ENCODE data around the gene SLIT3.

The SLIT3 gene

DNA sequence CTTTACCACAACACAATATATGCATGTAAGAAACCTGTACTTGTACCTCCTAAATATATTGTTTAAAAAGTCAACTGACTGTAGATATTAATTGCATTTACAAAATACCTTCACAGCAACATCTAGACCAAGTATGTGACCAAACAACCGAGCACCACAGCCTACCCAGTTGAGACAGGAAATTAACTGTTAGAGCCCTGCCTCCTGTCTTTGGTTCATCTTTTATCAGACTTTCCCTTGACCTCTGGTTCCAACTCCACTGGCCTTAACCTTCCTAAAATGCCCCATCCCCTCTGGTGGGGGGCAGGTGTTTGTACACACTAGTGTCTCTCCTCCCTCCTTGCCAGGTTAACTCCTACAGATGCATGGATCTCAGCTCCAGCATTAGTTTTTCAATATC lies 566.8 kb downstream of the SLIT3 start:
- in situ Hi-C loops (cut with MboI; ENCODE audit: low sequenced_read_pairs): no loop called here

DNA sequence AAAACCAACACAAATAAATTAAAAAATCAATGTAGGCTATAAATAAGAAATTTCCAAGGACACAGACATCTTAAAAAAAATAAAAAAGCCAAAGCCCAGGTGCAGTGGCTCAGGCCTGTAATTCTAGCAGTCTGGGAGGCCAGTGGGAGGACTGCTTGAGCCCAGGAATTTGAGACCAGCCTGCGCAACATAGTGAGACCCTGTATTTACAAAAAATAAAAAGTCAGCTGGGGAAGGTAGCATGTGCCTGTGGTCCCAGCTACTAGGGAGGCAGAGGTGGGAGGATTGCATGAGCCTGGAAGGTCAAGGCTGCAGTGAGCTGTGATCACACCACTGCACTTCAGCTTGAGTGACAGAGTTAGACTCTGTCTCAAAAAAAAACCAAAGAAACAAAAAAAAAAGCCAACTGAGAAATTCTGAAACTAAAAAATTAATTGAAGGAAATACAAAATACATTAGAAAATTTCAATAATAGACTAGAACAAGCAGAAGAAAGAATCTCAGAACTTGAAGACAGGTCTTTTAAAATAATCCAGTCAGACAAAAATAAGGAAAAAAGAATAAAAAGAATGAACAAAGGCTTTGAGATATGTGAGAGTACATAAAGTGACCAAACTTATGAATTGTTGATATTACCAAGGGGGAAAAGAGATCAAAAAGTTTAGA lies 572.3 kb downstream of the SLIT3 start:
- in situ Hi-C loops (cut with MboI; ENCODE audit: low sequenced_read_pairs): no loop called here

DNA sequence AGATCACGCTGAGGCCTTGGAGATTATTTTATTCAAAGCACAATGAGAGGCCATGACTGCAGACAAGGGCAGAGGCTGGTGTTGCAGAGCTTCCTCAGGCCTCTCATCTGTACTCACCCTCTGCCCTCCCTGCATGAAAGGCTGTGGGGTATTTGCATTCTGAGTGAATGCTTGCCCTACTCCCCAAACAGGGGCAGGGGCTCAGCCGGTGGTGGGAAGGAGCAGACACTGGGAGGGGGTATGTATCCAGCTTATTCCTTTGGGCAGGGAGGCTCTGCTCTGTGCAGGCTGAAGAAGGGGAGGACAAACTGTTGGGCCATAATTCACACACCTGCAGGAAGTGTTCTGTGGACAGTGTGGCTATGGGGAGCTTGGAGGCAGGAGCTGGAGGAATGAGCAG lies 573.4 kb downstream of the SLIT3 start:
- in situ Hi-C loops (cut with MboI; ENCODE audit: low sequenced_read_pairs): no loop called here

DNA sequence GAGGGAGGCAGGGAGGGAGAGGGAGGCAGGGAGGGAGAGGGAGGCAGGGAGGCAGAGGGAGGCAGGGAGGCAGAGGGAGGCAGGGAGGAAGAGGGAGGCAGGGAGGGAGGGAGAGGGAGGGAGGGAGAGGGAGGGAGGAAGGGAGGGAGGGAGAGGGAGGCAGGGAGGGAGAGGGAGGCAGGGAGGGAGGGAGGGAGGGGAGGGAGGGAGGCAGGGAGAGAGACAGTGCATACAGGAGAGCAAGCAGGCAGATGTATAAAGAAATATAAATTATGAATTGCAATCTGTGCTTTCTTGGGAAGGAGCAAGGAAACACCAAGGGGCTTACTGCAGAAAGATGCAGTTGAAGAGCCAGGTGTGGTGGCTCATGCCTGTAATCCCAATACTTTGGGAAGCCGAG lies 574.6 kb downstream of the SLIT3 start:
- in situ Hi-C loops (cut with MboI; ENCODE audit: low sequenced_read_pairs): no loop called here

DNA sequence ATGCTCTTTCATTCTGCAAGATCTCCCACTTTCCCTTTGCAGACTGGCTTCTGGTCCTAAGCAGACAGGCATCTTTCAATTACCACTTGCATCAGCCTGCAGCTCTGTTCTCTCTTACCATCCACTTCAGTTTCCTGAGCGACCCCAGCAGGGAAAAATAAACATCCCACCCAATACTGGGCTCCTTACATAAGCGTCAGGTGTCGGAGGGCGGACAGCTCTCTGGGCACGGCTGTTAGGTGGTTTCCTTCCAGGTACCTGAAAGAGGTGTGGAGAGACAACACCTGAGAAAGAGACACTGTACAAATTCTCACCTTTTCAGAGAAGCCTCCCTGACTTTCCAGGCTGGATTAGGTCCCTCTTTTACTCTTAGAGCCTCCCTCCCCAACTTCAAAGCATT lies 576.7 kb downstream of the SLIT3 start:
- in situ Hi-C loops (cut with MboI; ENCODE audit: low sequenced_read_pairs): no loop called here

DNA sequence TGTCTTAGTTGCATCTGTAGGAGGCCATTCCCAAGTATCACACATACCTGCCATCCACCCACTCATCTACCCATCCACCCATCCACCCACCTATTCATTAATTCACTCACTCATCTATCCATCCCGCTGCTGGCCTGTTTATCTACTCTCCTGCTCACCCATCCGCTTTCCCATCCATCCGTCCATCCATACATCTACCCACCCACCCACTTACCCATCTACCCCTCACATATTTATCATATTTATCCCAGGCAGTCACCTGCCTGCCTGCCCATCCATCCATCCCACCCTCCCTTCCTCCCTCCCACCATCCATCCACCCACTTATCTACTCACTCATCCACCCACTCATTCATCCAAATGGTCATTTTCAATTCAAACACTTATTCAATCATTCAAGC lies 577.9 kb downstream of the SLIT3 start:
- in situ Hi-C loops (cut with MboI; ENCODE audit: low sequenced_read_pairs): no loop called here

DNA sequence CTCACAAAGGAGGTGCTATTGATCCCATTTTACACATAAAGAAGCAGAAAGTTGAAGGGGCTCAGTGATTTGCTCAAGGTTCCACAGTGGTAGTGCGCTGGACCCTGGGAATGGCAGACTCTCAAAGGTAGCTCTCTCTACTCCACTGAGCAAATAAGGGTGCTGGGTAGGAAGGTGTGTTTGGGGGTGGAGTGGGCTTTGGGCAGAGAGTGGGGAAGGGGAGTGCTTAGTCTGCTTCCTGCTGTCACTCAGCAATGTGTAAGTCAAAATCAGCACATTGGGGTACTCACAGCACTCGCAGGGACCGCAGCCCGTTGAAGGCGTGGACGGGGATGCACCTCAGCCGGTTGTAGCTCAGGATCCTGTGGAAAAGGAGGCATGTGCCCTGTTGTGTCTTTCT lies 579.0 kb downstream of the SLIT3 start:
- in situ Hi-C loops (cut with MboI; ENCODE audit: low sequenced_read_pairs): no loop called here

DNA sequence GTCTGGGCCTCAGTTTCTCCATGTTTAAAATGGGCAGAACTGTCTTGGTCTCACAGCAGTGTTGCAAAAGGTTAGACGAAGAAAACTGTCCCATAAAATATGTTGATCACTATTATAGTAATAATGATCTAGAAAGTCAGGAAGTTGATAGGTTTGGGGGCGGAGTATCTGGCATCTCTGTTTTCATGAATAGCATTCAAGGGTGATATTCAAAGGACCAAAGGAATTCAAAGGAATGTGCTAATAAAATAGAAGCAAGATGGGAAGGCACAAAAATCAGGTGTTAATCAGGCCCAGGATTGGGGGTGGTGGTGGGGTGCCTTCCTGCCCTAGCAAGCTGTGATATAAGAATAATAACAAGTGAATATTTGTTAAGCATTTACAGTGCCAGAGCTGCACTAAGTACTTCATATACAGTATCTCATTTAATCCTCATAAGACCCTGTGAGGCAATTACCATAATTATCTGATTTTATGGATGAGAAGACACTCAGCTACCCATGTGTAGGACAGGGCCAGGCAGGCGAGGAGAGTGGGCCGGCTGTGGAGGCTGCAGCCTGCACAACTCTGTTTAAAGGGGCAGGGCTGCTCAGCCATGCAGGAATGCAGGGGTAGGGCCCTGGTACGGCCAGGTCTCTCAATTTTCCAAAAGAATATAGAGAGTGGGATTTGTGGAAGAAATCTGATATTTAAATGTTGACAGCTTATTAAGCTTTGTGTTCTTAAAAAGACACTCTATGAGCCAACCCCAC lies 579.8 kb downstream of the SLIT3 start:
- in situ Hi-C loops (cut with MboI; ENCODE audit: low sequenced_read_pairs): no loop called here

DNA sequence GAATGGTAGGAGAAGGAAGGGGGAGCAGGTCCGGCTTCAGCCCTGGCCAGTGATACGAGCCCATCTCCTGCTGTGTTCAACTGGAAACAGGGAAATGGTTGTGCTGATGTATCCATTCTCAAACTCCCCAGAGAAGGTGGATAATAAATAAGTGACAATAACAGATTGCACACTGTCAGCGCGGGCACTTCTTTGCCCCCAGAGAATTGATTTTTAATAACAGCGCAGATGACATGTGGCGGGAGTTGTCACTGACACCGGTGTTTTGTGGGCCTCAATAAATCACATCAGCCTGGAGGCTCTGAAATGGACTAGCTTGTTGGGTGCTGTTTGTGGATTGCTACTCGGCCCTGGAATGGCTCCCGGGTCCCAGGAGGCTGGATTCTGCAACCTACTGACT lies 580.4 kb downstream of the SLIT3 start:
- in situ Hi-C loops (cut with MboI; ENCODE audit: low sequenced_read_pairs): no loop called here

DNA sequence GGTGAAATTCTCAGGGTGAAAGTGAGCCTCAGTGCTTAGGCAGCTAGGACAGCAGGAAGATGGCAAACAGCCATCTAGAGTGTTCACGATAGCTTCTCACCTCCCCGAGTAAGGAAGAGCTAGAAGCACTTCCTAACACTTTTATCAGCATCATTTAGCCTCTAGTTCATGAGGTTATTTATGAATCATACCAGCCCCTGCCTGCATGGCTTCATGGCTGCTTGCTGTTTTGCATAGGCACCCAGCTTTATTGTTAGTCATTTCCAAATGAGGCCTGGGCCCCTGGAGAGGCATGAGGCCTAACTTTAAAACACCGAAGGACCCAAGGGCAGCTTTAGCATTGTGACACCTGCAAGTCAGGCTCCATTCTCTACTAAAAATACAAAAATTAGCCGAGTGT lies 586.9 kb downstream of the SLIT3 start:
- in situ Hi-C loops (cut with MboI; ENCODE audit: low sequenced_read_pairs): no loop called here

DNA sequence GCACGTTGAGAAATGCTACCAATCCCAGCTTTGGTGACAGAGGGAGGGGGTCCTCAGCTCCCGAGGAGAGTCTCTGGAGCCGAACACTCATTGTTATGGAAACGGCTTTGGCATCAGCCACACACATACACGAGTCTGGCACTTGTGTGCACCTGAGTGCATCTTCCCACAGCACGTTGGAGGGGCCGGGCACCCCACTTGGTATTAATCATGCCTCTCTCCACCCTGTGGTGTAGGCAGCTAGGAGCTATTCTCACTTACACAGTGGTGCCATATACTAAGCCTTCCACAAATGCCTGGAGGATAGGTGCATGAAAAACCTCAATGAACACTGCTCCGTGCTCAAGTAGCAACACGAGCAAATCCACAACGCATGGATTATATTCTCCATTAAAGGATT lies 587.9 kb downstream of the SLIT3 start:
- in situ Hi-C loops (cut with MboI; ENCODE audit: low sequenced_read_pairs): no loop called here

DNA sequence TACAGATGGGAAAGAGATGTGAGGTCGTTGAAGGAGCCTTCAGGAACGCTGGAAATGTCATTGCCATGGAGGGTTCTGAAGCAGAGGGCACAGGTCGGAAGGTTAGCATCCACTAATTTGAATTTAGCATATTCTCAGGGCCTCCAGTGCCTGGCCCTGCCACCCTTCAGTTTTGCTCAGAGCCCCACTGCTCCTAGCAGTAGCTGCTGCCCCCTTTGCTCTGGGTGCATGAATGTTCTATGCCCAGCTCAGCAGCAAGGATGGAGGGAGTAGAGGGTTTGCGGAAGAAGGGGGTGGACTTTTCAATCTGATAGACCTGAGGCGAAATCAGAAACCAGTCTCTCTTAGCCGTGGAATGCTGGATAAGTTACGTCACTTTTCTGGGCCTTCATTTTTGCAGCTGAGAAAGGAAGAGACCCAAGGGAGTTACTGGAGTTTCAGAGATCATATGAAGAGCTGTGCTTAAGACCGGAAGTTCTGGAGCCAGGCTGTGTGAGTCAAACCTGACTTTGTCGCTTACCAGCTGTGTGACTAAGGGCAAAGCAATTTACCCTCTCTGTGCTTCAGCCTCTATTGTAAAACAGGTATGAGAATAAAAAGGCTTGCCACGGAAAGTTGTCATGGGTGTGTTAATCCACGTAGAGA lies 588.5 kb downstream of the SLIT3 start:
- in situ Hi-C loops (cut with MboI; ENCODE audit: low sequenced_read_pairs): no loop called here

DNA sequence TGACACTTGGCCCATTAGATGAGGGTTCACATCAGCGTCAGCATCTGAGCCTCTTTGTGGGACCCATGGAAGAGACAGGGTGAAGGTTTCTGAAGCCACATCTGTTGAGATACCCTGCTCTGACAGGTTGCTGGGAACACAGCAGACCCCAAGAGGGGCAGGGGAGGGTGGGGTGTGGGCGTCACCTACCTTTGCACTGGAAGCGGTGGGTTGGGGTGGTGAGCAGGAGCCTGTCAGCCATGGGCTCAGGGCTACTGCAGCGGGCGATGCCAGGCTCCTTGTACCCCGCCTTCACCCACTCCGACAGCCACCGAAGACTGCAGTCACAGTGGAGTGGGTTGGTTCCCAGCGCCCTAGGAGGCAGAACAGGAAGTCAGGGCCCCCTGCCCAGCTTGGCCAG lies 590.2 kb downstream of the SLIT3 start:
- in situ Hi-C loops (cut with MboI; ENCODE audit: low sequenced_read_pairs): no loop called here

DNA sequence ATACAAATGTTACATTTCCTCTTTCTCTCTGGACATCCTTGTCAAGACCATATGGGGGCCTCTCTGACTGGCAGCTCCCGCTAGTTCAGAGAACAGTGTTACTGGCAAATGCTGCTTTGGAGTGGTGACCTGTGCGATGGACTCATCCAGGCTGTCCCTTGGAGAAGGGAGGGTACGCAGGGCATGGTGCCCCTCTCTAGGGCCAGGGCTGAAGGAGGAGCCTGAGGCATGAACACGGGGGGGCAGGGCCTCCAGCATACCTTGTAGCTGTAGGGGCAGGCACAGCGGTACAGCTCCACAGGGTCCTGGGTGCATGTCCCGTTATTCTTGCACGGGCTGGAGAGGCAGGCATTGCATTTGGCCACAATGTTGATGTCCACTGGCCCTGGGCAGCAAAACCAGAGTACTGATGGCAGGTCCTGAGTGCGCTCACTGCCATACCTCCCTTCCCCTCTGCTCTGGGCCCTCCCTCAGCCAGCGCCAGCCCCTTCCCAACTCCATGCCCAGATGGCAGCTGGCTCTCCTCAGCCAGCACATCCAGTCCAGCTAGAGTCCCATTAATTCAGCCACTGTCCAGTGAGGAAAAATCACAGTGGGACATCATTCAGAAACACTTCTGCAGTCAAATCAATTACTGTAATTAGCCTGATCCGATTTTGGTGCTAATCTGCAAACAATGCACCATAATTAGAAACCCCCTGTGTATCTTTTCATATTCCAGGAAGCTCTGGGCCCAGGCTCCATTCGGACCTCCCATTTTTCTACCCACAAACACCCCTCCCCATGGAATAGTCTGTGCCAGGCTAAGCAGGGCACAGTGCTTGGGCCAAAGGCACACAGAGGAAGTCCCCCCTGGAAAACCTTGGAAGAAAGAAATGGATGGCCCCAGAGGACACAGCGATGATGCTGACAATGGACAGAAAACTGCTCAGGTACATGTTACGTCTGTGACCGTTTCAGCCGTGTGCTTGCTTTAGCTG lies 592.9 kb downstream of the SLIT3 start:
- in situ Hi-C loops (cut with MboI; ENCODE audit: low sequenced_read_pairs): no loop called here

DNA sequence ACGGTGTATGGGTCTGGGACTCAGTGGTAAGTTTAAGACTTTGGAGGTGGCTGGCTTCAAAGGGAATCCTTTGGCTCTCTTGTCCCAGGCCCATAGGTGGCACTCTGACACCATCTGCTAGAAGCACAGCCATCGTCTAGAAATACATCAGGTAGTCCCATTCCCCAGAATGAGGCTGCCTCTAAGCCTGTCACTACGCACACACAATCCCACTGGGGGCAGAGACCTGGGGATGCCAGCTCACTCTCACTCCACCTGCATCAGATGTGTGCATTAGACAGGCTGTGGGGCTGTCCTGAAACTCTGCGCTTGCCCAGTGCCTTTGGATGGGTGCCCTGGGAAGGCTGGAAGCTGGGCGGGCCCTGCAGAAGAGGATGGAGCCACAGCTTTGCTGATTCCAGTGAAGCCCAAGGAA lies 594.3 kb downstream of the SLIT3 start:
- in situ Hi-C loops (cut with MboI; ENCODE audit: low sequenced_read_pairs): no loop called here

DNA sequence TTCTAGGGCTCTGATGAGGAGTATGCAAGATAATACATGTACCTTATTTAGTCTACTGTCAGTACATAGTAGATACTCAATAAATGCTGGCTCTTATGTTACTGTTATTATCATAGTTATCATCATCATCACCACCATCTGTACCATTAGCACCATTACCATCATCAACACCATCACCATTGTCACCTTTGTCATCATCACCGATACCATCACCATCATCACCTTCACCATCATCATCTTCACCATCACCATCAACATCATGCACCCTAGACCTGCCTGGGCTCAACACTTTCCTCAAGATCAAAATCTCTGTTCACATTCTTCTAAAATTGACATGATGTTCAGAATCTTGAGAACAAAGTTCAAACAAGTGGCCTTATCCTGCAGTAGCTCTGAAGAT lies 595.6 kb downstream of the SLIT3 start:
- in situ Hi-C loops (cut with MboI; ENCODE audit: low sequenced_read_pairs): no loop called here

DNA sequence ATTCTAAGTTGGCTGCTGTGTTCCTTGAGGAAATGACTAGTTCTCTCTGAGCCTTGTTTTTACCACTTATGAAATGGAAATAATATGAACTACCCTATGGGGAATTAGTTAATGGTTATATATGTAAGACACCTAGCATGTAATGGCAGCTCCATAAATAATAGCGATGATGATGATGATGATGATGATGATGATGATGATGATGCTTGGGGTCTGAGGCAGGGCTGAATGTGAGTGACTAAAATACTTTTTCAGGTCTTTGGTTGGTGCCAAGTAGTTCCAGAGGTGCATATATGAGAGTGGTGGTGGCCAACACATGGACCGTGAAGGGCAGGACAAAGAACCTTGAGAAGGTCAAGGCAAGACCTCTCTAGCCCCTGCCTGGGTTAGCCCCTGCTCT lies 598.4 kb downstream of the SLIT3 start:
- in situ Hi-C loops (cut with MboI; ENCODE audit: low sequenced_read_pairs): no loop called here

DNA sequence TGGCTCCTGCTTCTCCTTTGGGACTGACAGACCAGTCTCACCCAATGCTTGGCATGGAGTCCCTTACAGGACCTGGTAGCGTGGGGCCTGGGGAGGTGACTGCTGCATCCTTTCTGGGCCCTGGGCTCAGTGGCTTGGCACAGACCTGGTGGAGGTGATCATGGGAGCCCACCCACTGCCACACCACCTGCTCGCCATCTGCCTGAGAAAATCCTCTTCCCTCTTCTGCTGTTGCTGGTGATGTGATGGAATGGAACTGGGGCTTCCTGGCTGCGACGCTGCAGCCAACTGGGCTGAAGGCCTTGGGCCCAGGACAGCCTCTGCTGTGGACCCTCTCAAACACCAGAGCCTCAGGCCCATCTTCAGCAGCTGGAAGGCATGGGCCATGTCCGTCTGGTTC lies 599.3 kb downstream of the SLIT3 start:
- in situ Hi-C loops (cut with MboI; ENCODE audit: low sequenced_read_pairs): no loop called here

DNA sequence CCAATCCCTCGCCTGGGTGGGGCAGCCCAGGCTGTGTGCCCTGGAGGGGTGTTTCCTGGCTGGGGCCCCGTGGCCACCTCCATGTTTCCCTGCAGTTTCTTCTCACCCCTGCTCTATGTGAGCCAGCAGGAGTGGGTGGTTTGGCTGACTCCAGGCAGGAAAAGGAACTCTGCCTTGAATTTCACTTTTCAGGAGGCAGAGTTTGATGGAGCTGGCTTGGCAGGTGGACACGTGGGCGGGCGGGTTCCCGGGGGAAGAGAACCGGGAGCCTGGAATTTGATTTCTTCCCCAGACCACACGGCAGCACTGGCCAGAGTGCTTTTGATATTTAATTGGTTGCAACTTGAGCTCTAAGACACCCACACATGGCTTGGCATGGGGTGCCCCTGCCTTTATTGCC lies 601.9 kb downstream of the SLIT3 start:
- in situ Hi-C loops (cut with MboI; ENCODE audit: low sequenced_read_pairs): loop anchor here (25.0 kb wide), 1 partner anchor 588 kb away; no protein-coding TSS in a partner anchor

DNA sequence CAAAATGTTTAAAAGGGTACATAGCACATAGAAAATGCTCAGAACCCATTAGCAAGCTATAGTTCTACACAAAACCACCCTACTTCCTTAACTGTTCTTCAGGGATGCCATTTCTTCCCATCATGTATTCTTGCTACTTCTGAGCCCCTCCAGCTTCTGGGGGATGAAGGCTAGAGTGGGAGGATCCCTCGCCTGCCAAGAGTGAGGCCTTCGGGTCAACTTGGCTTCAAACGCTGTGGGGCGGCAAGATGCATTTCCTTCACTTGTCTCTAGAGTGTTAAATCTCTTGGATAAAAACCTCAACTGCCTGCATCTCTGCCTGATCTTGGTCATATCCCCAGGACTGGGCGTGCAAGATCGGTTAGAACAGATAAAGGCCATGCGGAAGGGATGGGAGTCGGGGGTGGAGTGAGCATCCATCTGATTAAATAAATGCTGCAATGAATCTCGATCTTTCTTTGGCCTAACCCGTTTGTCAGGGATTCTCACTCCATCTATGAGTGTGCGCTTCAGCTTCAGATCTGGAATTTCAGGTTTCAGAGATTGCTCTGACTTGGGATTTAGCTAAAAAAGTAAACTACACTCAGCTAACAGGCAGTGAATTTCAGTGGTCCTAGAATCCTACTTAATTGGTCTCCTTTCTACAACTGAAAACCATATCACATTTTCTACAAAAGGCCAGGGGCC lies 603.8 kb downstream of the SLIT3 start:
- in situ Hi-C loops (cut with MboI; ENCODE audit: low sequenced_read_pairs): loop anchor here (25.0 kb wide), 1 partner anchor 590 kb away; no protein-coding TSS in a partner anchor
